HepG2 (cell line): ENCODE measurements around the gene COPZ1. TPM values are rescaled to one million over a fixed set of nuclear protein-coding genes. Genes with fewer than 3 reads are reported as not detected.

Experiments used
- FOXA1 ChIP-seq, 2 experiments: fragments of 450-650 bp in 1 of 2; sonication (generic) in 1 of 2; formaldehyde crosslinking in 1 of 2; IDR thresholded peaks; 2 replicates each; pipeline versions ENCODE4 v1.4.0 to v1.6.1; 2016 to 2020; ENCODE audit warnings: missing genetic modification reagents in 1 of 2
- FOXA3 ChIP-seq: IDR thresholded peaks from 2 replicates; pipeline ENCODE4 v1.6.1; 2016; ENCODE audit warnings: missing genetic modification reagents, missing compliant biosample characterization
- KLF6 ChIP-seq: IDR thresholded peaks from 2 replicates; pipeline ENCODE4 v1.8.0; 2016; ENCODE audit warnings: missing biosample characterization, missing genetic modification reagents
- KLF9 ChIP-seq: IDR thresholded peaks from 2 replicates; pipeline ENCODE4 v1.6.1; 2016; ENCODE audit warnings: low read depth
- MED8 ChIP-seq: sonication (generic); formaldehyde crosslinking; IDR thresholded peaks from 2 replicates; pipeline ENCODE4 v1.8.1; 2023; ENCODE audit warnings: mild to moderate bottlenecking, missing genetic modification reagents; ENCODE audit not compliant: insufficient replicate concordance
- RXRA ChIP-seq: sonication (generic); formaldehyde crosslinking; IDR thresholded peaks from 2 replicates; pipeline ENCODE4 v1.5.1; 2020; ENCODE audit warnings: missing genetic modification reagents
- SMAD1 ChIP-seq: sonication (generic); formaldehyde crosslinking; IDR thresholded peaks from 2 replicates; pipeline ENCODE4 v1.4.0; 2020; ENCODE audit warnings: missing genetic modification reagents, low read depth, mild to moderate bottlenecking, borderline replicate concordance
- ZMAT3 ChIP-seq: sonication (generic); formaldehyde crosslinking; conservative IDR thresholded peaks from 2 replicates; pipeline ENCODE4 v1.7.0; 2021; ENCODE audit warnings: missing genetic modification reagents
- ZNF232 ChIP-seq: sonication (generic); formaldehyde crosslinking; IDR thresholded peaks from 2 replicates; pipeline ENCODE4 v1.4.0; 2020; ENCODE audit warnings: missing genetic modification reagents, borderline replicate concordance
- ZNF652 ChIP-seq: IDR thresholded peaks from 2 replicates; pipeline ENCODE4 v1.6.1; 2016; ENCODE audit warnings: low read depth, borderline replicate concordance
- ZNF788 ChIP-seq: sonication (generic); formaldehyde crosslinking; IDR thresholded peaks from 2 replicates; pipeline ENCODE4 v1.5.0; 2020; ENCODE audit warnings: mild to moderate bottlenecking, missing genetic modification reagents, borderline replicate concordance
- ZNF816 ChIP-seq: sonication (generic); formaldehyde crosslinking; IDR thresholded peaks from 2 replicates; pipeline ENCODE4 v1.8.0; 2022; ENCODE audit warnings: missing genetic modification reagents, mild to moderate bottlenecking, borderline replicate concordance
- polyA plus RNA-seq, 8 experiments: library from polyadenylated mRNA; depleted of rRNA in 3 of 8; stranded (reverse) in 7 of 8; unstranded in 1 of 8; fragments of >200 nt; fragmentation: Illumina TruSeq in 4 of 8; extraction: Trizol in 4 of 8; gene quantifications; 2 replicates each; pipeline versions ENCODE4 v1.2.1 to v1.2.3, GENCODE V29; 2011 to 2016; ENCODE audit warnings: low read depth in 4 of 8, missing spikeins in 1 of 8, mixed read lengths in 1 of 8; ENCODE audit not compliant: insufficient read depth in 1 of 8
- total RNA-seq, 5 experiments: library from RNA; depleted of rRNA; stranded (reverse); fragments of >200 nt; fragmentation: Illumina TruSeq; extraction: Trizol; gene quantifications; 2 replicates each; pipeline ENCODE4 v1.2.3, GENCODE V29; 2016; ENCODE audit warnings: low read depth in 1 of 5
- TF ChIP-seq, protein P1 (sequence below): sonication (generic); formaldehyde crosslinking; IDR thresholded peaks from 2 replicates; pipeline ENCODE4 v1.4.0; 2020; ENCODE audit warnings: missing genetic modification reagents
- TF ChIP-seq, protein P2 (sequence below): IDR thresholded peaks from 2 replicates; pipeline ENCODE4 v1.6.1; 2016; ENCODE audit warnings: missing compliant biosample characterization, missing genetic modification reagents, borderline replicate concordance
- TF ChIP-seq, protein P3 (sequence below): sonication (generic); formaldehyde crosslinking; IDR thresholded peaks from 2 replicates; pipeline ENCODE4 v1.5.1; 2020; ENCODE audit warnings: missing genetic modification reagents, mild to moderate bottlenecking, borderline replicate concordance
- TF ChIP-seq, protein P4 (sequence below): sonication (generic); formaldehyde crosslinking; IDR thresholded peaks from 2 replicates; pipeline ENCODE4 v1.4.0; 2020; ENCODE audit warnings: missing genetic modification reagents, borderline replicate concordance
- TF ChIP-seq, protein P5 (sequence below): sonication (generic); formaldehyde crosslinking; IDR thresholded peaks from 2 replicates; pipeline ENCODE4 v1.4.0; 2020; ENCODE audit warnings: missing genetic modification reagents
- TF ChIP-seq, protein P6 (sequence below): sonication (generic); formaldehyde crosslinking; conservative IDR thresholded peaks from 2 replicates; pipeline ENCODE4 v1.8.0; 2022; ENCODE audit warnings: low read depth, missing genetic modification reagents

Gene COPZ1
- total and polyA plus RNA-seq, 2 of the 13 experiments (the other 11 are each of a cell fraction or from before 2014, with no cell fraction given), result 125 to 184 TPM

DNA sequence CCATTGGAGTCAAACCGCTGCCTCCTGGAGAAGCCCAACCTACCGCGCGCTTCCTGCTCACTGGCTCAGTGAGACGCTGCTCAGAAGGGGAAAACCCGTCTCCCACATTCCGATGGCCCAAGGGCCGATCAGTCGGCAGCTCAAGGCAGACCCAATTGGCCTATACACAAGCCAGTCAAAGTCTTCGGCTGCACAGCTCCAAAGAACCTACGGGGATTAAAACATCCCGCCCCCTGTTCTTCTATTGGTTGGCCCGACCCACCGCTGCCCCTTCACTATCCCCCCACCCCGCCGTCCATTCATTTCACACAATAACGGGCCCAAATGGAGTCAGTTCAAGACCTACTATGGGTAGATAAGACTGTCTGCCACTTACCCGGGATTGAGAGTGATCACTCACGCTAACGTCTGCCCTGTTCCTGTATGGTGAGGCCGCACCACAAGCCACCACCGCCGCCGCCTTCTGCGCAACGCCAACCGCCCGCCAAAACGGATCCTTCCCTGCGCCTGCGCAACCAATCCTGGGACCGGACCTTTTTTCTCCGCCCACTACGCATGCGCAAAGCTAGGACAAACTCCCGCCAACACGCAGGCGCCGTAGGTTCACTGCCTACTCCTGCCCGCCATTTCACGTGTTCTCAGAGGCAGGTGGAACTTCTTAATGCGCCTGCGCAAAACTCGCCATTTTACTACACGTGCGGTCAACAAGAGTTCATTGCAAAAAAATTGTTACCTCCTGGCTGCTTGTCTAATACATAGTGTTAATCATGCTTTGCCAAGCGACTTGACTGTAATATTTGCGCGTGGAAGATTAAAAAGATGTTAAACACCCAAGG lies 45.1 kb upstream of the COPZ1 start, which contains the start of gene CBX5 (continued):
- TF ChIP-seq, protein P1, sequence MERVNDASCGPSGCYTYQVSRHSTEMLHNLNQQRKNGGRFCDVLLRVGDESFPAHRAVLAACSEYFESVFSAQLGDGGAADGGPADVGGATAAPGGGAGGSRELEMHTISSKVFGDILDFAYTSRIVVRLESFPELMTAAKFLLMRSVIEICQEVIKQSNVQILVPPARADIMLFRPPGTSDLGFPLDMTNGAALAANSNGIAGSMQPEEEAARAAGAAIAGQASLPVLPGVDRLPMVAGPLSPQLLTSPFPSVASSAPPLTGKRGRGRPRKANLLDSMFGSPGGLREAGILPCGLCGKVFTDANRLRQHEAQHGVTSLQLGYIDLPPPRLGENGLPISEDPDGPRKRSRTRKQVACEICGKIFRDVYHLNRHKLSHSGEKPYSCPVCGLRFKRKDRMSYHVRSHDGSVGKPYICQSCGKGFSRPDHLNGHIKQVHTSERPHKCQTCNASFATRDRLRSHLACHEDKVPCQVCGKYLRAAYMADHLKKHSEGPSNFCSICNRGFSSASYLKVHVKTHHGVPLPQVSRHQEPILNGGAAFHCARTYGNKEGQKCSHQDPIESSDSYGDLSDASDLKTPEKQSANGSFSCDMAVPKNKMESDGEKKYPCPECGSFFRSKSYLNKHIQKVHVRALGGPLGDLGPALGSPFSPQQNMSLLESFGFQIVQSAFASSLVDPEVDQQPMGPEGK, result peak; percentile 28; the same call in 1 of the 2 replicates
- TF ChIP-seq ZMAT3 (CRISPR knock-in tag) (0 out of 2 replicates have a peak, but pooled peaks have one; percentile 40), KLF6 (peak; percentile 57; the same call in 1 of the 2 replicates), RXRA (CRISPR knock-in tag) (0 out of 2 replicates have a peak, but pooled peaks have one; percentile 25), FOXA3 (CRISPR knock-in tag) (peak; percentile 31; the same call in 1 of the 2 replicates), ZNF816 (no peak; the same call in 1 of the 2 replicates), ZNF788 (CRISPR knock-in tag) (0 out of 2 replicates have a peak, but pooled peaks have one; percentile 14), ZNF232 (peak; percentile 47; the same call in 1 of the 2 replicates), KLF9 (CRISPR knock-in tag) (no peak), ZNF652 (no peak), MED8 (CRISPR knock-in tag) (peak; percentile 34), FOXA1 (IDR thresholded peaks at IDR 0.05) (no peak), FOXA1 (CRISPR knock-in tag; IDR thresholded peaks at IDR 0.05) (peak; percentile 22; the same call in 1 of the 2 replicates), SMAD1 (no peak)
- TF ChIP-seq, protein P2, sequence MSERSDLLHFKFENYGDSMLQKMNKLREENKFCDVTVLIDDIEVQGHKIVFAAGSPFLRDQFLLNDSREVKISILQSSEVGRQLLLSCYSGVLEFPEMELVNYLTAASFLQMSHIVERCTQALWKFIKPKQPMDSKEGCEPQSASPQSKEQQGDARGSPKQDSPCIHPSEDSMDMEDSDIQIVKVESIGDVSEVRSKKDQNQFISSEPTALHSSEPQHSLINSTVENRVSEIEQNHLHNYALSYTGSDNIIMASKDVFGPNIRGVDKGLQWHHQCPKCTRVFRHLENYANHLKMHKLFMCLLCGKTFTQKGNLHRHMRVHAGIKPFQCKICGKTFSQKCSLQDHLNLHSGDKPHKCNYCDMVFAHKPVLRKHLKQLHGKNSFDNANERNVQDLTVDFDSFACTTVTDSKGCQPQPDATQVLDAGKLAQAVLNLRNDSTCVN (CRISPR knock-in tag), result no peak; the same call in 1 of the 2 replicates
- TF ChIP-seq, protein P3, sequence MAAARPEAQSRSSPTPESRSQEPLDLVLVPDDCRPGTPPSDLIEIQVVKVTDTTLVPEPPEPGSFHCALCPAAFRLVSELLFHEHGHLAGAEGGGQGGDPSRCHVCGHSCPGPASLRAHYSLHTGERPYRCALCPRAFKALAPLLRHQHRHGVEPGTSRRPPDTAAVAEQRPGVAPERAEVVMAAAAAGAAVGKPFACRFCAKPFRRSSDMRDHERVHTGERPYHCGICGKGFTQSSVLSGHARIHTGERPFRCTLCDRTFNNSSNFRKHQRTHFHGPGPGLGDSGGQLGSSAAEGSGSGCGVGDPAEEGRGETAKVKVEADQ (CRISPR knock-in tag), result peak; percentile 24; the same call in 1 of the 2 replicates
- TF ChIP-seq, protein P4, sequence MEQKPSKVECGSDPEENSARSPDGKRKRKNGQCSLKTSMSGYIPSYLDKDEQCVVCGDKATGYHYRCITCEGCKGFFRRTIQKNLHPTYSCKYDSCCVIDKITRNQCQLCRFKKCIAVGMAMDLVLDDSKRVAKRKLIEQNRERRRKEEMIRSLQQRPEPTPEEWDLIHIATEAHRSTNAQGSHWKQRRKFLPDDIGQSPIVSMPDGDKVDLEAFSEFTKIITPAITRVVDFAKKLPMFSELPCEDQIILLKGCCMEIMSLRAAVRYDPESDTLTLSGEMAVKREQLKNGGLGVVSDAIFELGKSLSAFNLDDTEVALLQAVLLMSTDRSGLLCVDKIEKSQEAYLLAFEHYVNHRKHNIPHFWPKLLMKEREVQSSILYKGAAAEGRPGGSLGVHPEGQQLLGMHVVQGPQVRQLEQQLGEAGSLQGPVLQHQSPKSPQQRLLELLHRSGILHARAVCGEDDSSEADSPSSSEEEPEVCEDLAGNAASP (CRISPR knock-in tag), result 0 out of 2 replicates have a peak, but pooled peaks have one; percentile 4
- TF ChIP-seq, protein P5, sequence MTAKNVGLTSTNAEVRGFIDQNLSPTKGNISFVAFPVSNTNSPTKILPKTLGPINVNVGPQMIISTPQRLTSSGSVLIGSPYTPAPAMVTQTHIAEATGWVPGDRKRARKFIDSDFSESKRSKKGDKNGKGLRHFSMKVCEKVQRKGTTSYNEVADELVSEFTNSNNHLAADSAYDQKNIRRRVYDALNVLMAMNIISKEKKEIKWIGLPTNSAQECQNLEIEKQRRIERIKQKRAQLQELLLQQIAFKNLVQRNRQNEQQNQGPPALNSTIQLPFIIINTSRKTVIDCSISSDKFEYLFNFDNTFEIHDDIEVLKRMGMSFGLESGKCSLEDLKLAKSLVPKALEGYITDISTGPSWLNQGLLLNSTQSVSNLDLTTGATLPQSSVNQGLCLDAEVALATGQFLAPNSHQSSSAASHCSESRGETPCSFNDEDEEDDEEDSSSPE (CRISPR knock-in tag), result peak; percentile 95
- TF ChIP-seq, protein P6, sequence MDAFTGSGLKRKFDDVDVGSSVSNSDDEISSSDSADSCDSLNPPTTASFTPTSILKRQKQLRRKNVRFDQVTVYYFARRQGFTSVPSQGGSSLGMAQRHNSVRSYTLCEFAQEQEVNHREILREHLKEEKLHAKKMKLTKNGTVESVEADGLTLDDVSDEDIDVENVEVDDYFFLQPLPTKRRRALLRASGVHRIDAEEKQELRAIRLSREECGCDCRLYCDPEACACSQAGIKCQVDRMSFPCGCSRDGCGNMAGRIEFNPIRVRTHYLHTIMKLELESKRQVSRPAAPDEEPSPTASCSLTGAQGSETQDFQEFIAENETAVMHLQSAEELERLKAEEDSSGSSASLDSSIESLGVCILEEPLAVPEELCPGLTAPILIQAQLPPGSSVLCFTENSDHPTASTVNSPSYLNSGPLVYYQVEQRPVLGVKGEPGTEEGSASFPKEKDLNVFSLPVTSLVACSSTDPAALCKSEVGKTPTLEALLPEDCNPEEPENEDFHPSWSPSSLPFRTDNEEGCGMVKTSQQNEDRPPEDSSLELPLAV (CRISPR knock-in tag), result no peak
